ENCODE data around the gene OLAH. TPM values are rescaled to one million over a fixed set of nuclear protein-coding genes. Genes with fewer than 3 reads are reported as not detected.

Gene OLAH
- total RNA-seq, 1 experiment from 2014 or later: 0.48 TPM

- Histone ChIP-seq H3K4ac (ENCODE audit: low read depth, low read length) (no peak overlapping the region), H3K56ac (ENCODE audit: insufficient read length, low read depth, low read length) (no peak overlapping the region), H3K23ac (ENCODE audit: insufficient read length, low read depth, low read length) (no peak overlapping the region), H4K8ac (replicated peaks; ENCODE audit: insufficient read length, low read depth, low read length) (no peak overlapping the region), H2BK5ac (ENCODE audit: insufficient read length, low read length) (no peak overlapping the region), H2BK120ac (ENCODE audit: low read depth, low read length, poor library complexity, severe bottlenecking) (no peak overlapping the region), H2BK12ac (ENCODE audit: insufficient read length, low read depth, low read length) (no peak overlapping the region), H3K27ac (ENCODE audit: insufficient read length, low read depth, low read length) (no peak overlapping the region), H4K20me1 (ENCODE audit: control insufficient read depth, insufficient read depth, insufficient read length) (no peaks in the 10 kb centered on the region), H2BK15ac (ENCODE audit: low read depth, low read length) (no peak overlapping the region), H2AK5ac (ENCODE audit: insufficient read length, low read length) (no peak overlapping the region), H3T11ph (ENCODE audit: low read length) (no peak overlapping the region), H3K9ac (ENCODE audit: extremely low read depth, insufficient read length, low read length) (no peak overlapping the region), H3K9me3 (ENCODE audit: control insufficient read depth, low read depth, low read length) (no peaks in the 10 kb centered on the region), H4K91ac (ENCODE audit: insufficient read length, low read depth, low read length) (no peak overlapping the region), H3K14ac (ENCODE audit: insufficient read depth, low read length) (no peak overlapping the region), H3K4me2 (ENCODE audit: insufficient read depth, insufficient read length, low read length) (no peak overlapping the region), H2BK20ac (ENCODE audit: low read depth, low read length, poor library complexity, severe bottlenecking) (no peak overlapping the region), H3K18ac (ENCODE audit: insufficient read length, low read depth, low read length) (no peak overlapping the region), H2AFZ (ENCODE audit: low read length) (no peak overlapping the region), H3K79me1 (ENCODE audit: insufficient read depth, low read depth, low read length, poor library complexity, severe bottlenecking) (peaks cover 6% of the 10 kb centered on the region), H3K4me1 (ENCODE audit: insufficient read depth, low read length) (no peaks in the 10 kb centered on the region), H4K5ac (ENCODE audit: insufficient read length, low read depth, low read length) (no peak overlapping the region), H3K79me2 (ENCODE audit: insufficient read depth, low read length) (peaks cover 10% of the 10 kb centered on the region; the same call in 1 of the 2 replicates), H3K27me3 (ENCODE audit: insufficient read depth, low read length) (no peaks in the 10 kb centered on the region; the same call in 1 of the 2 replicates), H3K23me2 (ENCODE audit: insufficient read length, low read depth, low read length, poor library complexity, severe bottlenecking) (no peaks in the 10 kb centered on the region)
- Mint-ChIP-seq H3K27me3 (ENCODE audit: low read depth) (no peaks in the 10 kb centered on the region), H3K27ac (0 out of 7 replicates have a peak overlapping the region, but pooled peaks of 1 of the 3 experiments have one; percentile 29), H3K4me1 (peaks cover 5% of the 10 kb centered on the region in 2 experiments), H3K36me3 (ENCODE audit: insufficient read depth in 1 of 3, low read depth in 3 of 3) (peaks cover 16 to 63% (median 54%) of the 10 kb centered on the region in 3 experiments; a peak in 6 of 7 replicates), H3K4me3 (no peak overlapping the region), H3K9me3 (no peaks in the 10 kb centered on the region)
- DNase-seq: no peak
- TF ChIP-seq CTCF (conservative IDR thresholded peaks at IDR 0.05): no peak
- WGBS (ENCODE audit: extremely low coverage, insufficient read length, low lambda C conversion rate): no CpG with 5 or more reads among the region's 9 CpGs
These were observed 59.8 kb downstream of the OLAH start for GRCh38 chr10:15103513-15103912.
